ENCODE results near the gene TUBB2A.

Gene TUBB2A

DNA sequence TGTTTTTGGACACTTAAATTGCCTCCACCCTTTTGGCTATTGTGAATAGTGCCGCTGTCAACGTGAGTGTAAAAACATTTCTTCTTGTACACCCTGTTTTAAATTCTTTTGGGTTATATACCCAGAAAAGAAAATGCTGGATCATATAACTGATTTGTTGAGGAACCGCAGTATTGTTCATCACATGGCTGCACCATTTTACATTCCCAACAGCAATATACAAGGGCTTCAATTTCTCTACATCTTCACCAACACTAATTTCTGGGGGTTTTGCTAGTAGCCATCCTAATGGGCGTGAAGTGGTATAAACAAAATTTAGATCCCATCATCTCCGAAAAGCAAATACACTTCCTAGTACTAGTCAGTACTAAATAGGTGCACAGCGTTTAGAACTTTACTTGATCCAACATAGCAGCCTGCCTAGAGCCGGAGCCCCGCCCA is 39.4 kb downstream of the TUBB2A start:
- no peak for DNase-seq

- DNase-seq: no peak
Observed at GRCh38 chr6:3114377-3114776, 43.0 kb downstream of the TUBB2A start.

DNA sequence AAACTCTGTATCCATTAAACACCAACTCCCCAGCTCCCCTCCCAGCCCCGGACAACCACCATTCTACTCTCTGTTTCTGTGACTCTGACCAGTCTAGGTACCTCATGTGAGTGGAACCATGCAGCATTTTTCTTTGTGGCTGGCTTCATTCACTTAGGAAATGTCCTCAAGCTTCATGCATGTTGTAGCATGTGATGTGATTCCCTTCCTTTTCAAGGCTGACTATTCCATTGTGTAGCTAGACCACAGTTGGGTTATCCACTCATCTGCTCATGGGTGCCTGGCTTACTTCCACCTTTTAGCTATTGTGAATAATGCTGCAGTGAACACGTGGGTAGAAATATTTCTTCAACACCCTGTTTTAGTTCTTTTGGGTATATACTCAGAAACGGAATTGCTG is 47.6 kb downstream of the TUBB2A start:
- DNase-seq: no peak

- no peak for DNase-seq
Observed at GRCh38 chr6:3108746-3109414, 48.5 kb downstream of the TUBB2A start.
